ENCODE measurements around the gene IL33.

- TF ChIP-seq, protein P1, sequence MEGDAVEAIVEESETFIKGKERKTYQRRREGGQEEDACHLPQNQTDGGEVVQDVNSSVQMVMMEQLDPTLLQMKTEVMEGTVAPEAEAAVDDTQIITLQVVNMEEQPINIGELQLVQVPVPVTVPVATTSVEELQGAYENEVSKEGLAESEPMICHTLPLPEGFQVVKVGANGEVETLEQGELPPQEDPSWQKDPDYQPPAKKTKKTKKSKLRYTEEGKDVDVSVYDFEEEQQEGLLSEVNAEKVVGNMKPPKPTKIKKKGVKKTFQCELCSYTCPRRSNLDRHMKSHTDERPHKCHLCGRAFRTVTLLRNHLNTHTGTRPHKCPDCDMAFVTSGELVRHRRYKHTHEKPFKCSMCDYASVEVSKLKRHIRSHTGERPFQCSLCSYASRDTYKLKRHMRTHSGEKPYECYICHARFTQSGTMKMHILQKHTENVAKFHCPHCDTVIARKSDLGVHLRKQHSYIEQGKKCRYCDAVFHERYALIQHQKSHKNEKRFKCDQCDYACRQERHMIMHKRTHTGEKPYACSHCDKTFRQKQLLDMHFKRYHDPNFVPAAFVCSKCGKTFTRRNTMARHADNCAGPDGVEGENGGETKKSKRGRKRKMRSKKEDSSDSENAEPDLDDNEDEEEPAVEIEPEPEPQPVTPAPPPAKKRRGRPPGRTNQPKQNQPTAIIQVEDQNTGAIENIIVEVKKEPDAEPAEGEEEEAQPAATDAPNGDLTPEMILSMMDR (conservative IDR thresholded peaks at IDR 0.05; ENCODE audit: low read length) = no peak
- TF ChIP-seq EZH2phosphoT487 (IDR thresholded peaks at IDR 0.05; ENCODE audit: borderline replicate concordance, low read depth, low read length) = no peak
Measured at GRCh38 chr9:6173914-6174313, 41.7 kb upstream of the IL33 start.
